Nephron (organoid): ENCODE measurements around the gene MARCHF5.

Experiments
- H3K27ac Mint-ChIP-seq, 3 experiments: 2 replicates each; pipeline ENCODE4 v1.8.0; 2020; ENCODE audit warnings: mixed read lengths in 3 of 3, mild to moderate bottlenecking in 2 of 3, moderate library complexity in 1 of 3
- H3K27me3 Mint-ChIP-seq: 2 replicates; pipeline ENCODE4 v1.8.0; 2021; ENCODE audit warnings: low read depth, mild to moderate bottlenecking, moderate library complexity, mixed read lengths
- H3K36me3 Mint-ChIP-seq: 2 replicates; pipeline ENCODE4 v1.8.0; 2020; ENCODE audit warnings: low read depth, mixed read lengths
- H3K4me1 Mint-ChIP-seq: 2 replicates; pipeline ENCODE4 v1.8.0; 2020; ENCODE audit warnings: mixed read lengths
- H3K4me3 Mint-ChIP-seq, 3 experiments: 2 replicates each; pipeline ENCODE4 v1.8.0; 2020; ENCODE audit warnings: mild to moderate bottlenecking in 3 of 3, mixed read lengths in 3 of 3, moderate library complexity in 2 of 3
- H3K9me3 Mint-ChIP-seq: 2 replicates; pipeline ENCODE4 v1.8.0; 2020; ENCODE audit warnings: mixed read lengths
- CTCF ChIP-seq, 3 experiments: fragments of 200-600 bp; sonication (generic); IDR thresholded peaks; one replicate each; pipeline ENCODE4 v1.5.0; 2021; ENCODE audit warnings: antibody characterized with exemption in 3 of 3; ENCODE audit not compliant: unreplicated experiment in 3 of 3

The MARCHF5 gene

DNA sequence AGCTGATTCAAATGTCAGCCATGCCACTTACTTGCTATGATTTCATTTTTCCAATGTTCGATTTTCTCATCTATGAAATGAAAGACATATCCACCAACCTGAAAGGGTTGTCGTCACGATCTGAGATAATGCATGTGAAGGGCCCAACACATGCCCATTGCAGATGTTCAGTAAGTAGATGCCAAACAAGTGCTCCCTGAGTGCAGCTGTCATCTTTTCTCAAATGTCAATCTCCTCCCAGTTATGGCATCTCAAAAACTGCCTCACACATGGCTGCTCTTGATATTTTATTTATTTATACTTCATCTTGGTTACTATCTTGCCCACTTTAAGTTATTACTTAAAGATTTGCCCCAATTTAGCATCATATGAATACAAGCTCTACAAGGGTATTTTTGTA, 16.9 kb upstream of the MARCHF5 start:
- Mint-ChIP-seq H3K9me3 (no peaks in the 10 kb centered on the region), H3K36me3 (no peaks in the 10 kb centered on the region), H3K27me3 (no peaks in the 10 kb centered on the region), H3K4me3 (no peak overlapping the region), H3K27ac (no peak overlapping the region), H3K4me1 (no peaks in the 10 kb centered on the region)
- TF ChIP-seq CTCF (IDR thresholded peaks at IDR 0.05; ENCODE audit: unreplicated experiment in 3 of 3) = no peak

DNA sequence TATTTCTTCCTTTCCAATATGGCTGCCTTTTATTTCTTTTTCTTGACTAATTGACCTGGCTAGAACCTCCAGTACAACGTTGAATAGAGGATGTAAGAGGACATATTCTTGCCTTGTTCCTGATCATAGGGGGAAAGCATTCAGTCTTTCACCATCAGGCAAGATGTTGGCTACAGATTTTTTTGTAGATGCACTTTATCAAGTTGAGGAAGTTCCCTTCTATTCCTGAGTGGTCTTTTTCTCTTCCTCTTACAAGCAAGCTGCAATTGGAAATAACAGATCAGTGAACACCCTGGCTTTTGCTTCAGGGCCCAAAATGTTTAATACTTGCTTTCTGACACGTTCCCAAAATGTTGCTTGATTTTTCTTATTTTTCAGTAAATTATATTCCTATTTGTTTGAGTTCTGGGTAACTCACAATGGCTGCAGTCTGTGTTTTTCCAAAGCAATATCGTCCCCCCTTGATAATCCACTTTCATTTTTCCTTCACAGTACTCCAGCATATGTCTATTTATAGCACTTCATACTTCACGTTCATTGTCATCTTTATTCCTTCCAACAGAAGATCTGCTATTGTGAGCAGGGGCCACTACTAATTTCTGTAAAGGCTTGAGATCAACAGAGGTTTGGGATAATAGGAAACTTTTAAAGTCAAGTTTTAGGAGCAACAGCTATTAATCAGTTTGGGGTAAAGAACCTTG, 11.8 kb upstream of the MARCHF5 start:
- no peaks in the 10 kb centered on the region for H3K36me3 Mint-ChIP-seq
- no peaks in the 10 kb centered on the region for H3K4me1 Mint-ChIP-seq
- H3K27me3 Mint-ChIP-seq = no peaks in the 10 kb centered on the region
- TF ChIP-seq CTCF (IDR thresholded peaks at IDR 0.05; ENCODE audit: unreplicated experiment in 3 of 3) = no peak
- no peak overlapping the region for H3K27ac Mint-ChIP-seq
- H3K4me3 Mint-ChIP-seq = no peak overlapping the region
- no peaks in the 10 kb centered on the region for H3K9me3 Mint-ChIP-seq

- no peaks in the 10 kb centered on the region for H3K27me3 Mint-ChIP-seq
- no peaks in the 10 kb centered on the region for H3K36me3 Mint-ChIP-seq
- no peaks in the 10 kb centered on the region for H3K4me1 Mint-ChIP-seq
- H3K27ac Mint-ChIP-seq = no peak overlapping the region
- no peak overlapping the region for H3K4me3 Mint-ChIP-seq
- no peak for TF ChIP-seq CTCF (IDR thresholded peaks at IDR 0.05; ENCODE audit: unreplicated experiment in 3 of 3)
- no peaks in the 10 kb centered on the region for H3K9me3 Mint-ChIP-seq
Measured at GRCh38 chr10:92284112-92284704, 6.8 kb upstream of the MARCHF5 start.

DNA sequence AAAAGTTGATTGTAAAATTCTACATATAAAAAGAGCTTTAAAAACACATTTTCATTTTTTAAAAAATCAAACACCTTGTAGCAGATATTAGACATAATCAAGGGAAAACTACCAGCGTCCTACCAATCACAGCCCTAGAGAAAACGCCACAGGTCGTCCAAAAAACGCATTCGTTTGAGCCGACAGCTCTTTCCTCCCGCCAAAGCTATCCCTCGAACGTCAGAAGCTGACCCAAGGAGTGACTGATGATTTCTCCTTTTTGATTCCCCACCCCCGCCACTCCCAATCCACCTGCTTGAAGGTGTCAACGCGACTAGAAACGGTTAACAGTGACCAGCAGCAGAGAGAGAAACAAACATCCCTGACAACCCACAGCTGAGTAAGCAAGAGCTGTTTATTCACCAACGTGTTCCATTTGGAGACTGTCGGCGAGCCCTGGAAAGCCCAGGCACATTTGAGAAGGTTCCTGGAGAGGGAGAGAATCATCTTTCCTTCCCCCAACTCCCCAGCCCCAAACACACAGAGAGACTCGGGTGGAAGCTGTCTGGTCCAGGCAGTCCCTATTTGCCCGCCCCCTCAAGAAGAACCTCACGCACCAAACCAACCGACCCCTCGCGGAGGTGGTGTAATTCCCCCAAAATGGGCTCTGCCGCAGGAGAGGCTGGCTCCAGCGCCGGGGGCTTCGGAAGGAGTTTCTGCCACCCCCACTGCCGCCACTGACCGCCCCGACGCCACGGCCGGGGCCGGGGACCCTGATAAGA, 711 bp upstream of the MARCHF5 start:
- Mint-ChIP-seq H3K27ac (peak overlapping the region; percentile 86 to 93 (median 90)), H3K27me3 (no peaks in the 10 kb centered on the region), H3K4me3 (peak overlapping the region; percentile 96 to 97 (median 96)), H3K9me3 (no peaks in the 10 kb centered on the region), H3K36me3 (peaks cover 15% of the 10 kb centered on the region), H3K4me1 (peaks cover 30% of the 10 kb centered on the region)
- TF ChIP-seq CTCF (IDR thresholded peaks at IDR 0.05; ENCODE audit: unreplicated experiment in 3 of 3) = no peak

DNA sequence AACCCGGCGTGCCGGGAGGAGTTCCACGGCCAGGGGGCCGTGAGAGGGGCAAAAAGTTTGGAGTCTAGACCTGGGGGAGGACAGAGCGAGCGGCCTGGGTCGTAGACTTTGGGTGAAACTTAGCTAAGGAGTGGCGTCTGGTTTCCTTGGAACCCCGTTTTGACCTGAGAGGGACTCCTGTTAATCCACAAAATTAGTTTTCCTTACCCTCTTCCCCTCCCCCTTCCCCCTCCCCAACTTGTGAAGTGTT, 574 bp downstream of the MARCHF5 start:
- peak overlapping the region; percentile 96 to 97 (median 96) for H3K4me3 Mint-ChIP-seq
- no peak for TF ChIP-seq CTCF (IDR thresholded peaks at IDR 0.05; ENCODE audit: unreplicated experiment in 3 of 3)

More for the DNA sequence above, 574 bp downstream of the MARCHF5 start:
- H3K27me3 Mint-ChIP-seq = no peaks in the 10 kb centered on the region
- H3K9me3 Mint-ChIP-seq = no peaks in the 10 kb centered on the region
- peaks cover 19% of the 10 kb centered on the region for H3K36me3 Mint-ChIP-seq
- H3K27ac Mint-ChIP-seq = peak overlapping the region in 2 of 3 experiments; percentile 93
- H3K4me1 Mint-ChIP-seq = peaks cover 34% of the 10 kb centered on the region
